Testis (tissue), 3 donors: ENCODE measurements around the gene POU2AF1. TPM values are rescaled to one million over a fixed set of nuclear protein-coding genes. Genes with fewer than 3 reads are reported as not detected.

Source experiments
- DNase-seq: peaks from one replicate; pipeline ENCODE4 v3.0.0-alpha.2; 2019
- H3K27ac ChIP-seq, 2 donors: fragments of 200-600 bp; sonication (generic); one replicate each; pipeline ENCODE4 v1.5.1; 2019
- H3K27me3 ChIP-seq: fragments of 200-600 bp; sonication (generic); one replicate; pipeline ENCODE4 v1.5.1; 2019
- H3K36me3 ChIP-seq: fragments of 200-600 bp; sonication (generic); one replicate; pipeline ENCODE4 v1.5.1; 2017; ENCODE audit warnings: low read depth; ENCODE audit errors: missing control alignments
- H3K4me1 ChIP-seq: fragments of 200-600 bp; sonication (generic); one replicate; pipeline ENCODE4 v1.5.1; 2019
- H3K4me3 ChIP-seq, 2 donors: fragments of 200-600 bp; sonication (generic); one replicate each; pipeline ENCODE4 v1.5.1; 2017 to 2019
- H3K9me3 ChIP-seq: fragments of 200-600 bp; sonication (generic); one replicate; pipeline ENCODE4 v1.5.1; 2017
- POLR2A ChIP-seq: fragments of 450-650 bp; IDR thresholded peaks from one replicate; pipeline ENCODE4 v1.6.1; 2017; ENCODE audit warnings: antibody characterized with exemption, mild to moderate bottlenecking, moderate library complexity
- WGBS, 2 donors: methylation state at CpG; one replicate each; pipeline ENCODE4 v1.1.5; 2018; 5-methylcytosine and 5-hydroxymethylcytosine counted together
- intact Hi-C: fragments of 100-400 bp; cut with DNase I; formaldehyde crosslinking; loops from one replicate; pipeline ENCODE4 v1.15.1; 2023; ENCODE audit warnings: low total_unique reads
- microRNA-seq, 2 donors: library from miRNA; unstranded; fragments of <30 nt; microRNA quantifications; one replicate each; pipeline ENCODE4, GENCODE V29; 2016; ENCODE audit warnings: borderline number of aligned reads in 2 of 2, borderline replicate concordance in 1 of 2
- polyA plus RNA-seq: library from polyadenylated mRNA; stranded (reverse); fragments of 350-450 nt; fragmentation: Illumina TruSeq; extraction: RNeasy Lipid Tissue Mini Kit (QIAGEN cat#74804); gene quantifications from one replicate; pipeline ENCODE4 v1.2.3, GENCODE V29; 2014; ENCODE audit warnings: low read depth, low replicate concordance; ENCODE audit not compliant: insufficient read depth
- small RNA-seq, 2 donors: library from RNA; depleted of rRNA; stranded (forward); fragments of <200 nt; gene quantifications; one replicate each; pipeline ENCODE3, GENCODE V24; 2016
- total RNA-seq, 2 donors: library from RNA; depleted of rRNA; stranded (reverse); fragments of >200 nt; gene quantifications; one replicate each; pipeline ENCODE4 v1.2.3, GENCODE V29; 2016
- TF ChIP-seq, protein P1 (sequence below), 3 experiments: fragments of 450-650 bp in 2 of 3; fragments of 200-600 bp in 1 of 3; sonication (generic) in 1 of 3; IDR thresholded peaks; one replicate each; pipeline ENCODE4 v1.5.1; 2016 to 2019; ENCODE audit warnings: antibody characterized with exemption in 3 of 3, mild to moderate bottlenecking in 2 of 3, moderate library complexity in 1 of 3

The POU2AF1 gene
- total and polyA plus RNA-seq, 3 donors from 2014 or later = 2.7 to 4.6 (median 2.8) TPM

DNA sequence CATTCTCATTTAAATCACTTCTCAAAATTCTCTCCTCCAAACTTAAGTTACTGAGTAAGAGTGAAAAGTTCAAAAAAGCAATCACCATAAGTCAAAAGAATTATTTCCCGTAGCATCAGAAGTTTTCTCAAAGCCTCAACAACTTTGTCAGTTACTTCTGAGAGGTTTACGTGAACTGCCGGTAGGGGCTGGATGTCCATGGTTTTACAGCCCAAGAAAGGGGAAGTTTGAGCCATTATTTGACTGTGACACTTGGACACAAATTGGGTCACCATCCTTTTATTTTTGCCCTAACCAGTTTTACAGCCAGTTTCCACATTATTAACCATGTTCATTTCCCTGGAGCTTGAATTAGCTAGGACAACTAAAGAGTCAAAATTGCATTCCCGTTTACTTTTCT lies 73.2 kb downstream of the POU2AF1 start:
- no peaks in the 10 kb centered on the region for H3K4me1 ChIP-seq
- intact Hi-C loops = no loop called here
- H3K4me3 ChIP-seq = no peak overlapping the region
- no peaks in the 10 kb centered on the region for H3K36me3 ChIP-seq
- peak overlapping the region in 1 of 2 donors; percentile 17 for H3K27ac ChIP-seq
- TF ChIP-seq POLR2A = no peak
- TF ChIP-seq, protein P1, sequence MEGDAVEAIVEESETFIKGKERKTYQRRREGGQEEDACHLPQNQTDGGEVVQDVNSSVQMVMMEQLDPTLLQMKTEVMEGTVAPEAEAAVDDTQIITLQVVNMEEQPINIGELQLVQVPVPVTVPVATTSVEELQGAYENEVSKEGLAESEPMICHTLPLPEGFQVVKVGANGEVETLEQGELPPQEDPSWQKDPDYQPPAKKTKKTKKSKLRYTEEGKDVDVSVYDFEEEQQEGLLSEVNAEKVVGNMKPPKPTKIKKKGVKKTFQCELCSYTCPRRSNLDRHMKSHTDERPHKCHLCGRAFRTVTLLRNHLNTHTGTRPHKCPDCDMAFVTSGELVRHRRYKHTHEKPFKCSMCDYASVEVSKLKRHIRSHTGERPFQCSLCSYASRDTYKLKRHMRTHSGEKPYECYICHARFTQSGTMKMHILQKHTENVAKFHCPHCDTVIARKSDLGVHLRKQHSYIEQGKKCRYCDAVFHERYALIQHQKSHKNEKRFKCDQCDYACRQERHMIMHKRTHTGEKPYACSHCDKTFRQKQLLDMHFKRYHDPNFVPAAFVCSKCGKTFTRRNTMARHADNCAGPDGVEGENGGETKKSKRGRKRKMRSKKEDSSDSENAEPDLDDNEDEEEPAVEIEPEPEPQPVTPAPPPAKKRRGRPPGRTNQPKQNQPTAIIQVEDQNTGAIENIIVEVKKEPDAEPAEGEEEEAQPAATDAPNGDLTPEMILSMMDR (IDR thresholded peaks at IDR 0.05) = no peak
- WGBS, 2 donors = 80 to 81% methylated on average over 4 of the region's 4 CpGs
- no peak for DNase-seq
- no peaks in the 10 kb centered on the region for H3K9me3 ChIP-seq
- no peaks in the 10 kb centered on the region for H3K27me3 ChIP-seq

DNA sequence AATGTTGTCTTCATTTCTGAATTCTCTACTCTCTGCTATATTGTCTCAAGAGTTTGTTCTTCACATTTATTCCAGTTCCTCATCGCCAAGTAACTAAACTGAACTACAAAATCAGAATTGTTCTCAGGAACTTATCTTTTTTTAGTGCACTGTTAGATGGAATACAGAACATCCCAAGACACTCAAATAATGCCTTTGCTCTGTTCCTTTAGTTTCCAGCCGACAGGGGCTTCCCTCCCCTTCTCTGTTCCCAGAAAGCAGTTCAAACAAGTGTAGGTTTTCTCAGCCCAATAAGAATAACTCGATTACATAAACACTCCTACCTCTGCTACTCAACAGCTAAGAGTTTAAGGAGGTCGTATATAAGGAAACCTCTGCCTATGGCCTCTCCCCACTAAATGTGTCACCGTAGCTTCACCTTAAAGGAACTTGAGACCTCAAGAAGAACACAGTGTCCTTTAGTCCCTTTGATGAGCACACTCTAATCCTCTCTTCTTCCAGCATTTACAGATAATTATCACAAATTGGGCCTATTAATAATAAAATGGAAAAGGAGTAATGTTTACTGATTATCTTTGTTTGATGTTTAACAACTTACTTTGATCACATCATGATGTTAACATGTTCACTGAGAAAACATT lies 73.8 kb downstream of the POU2AF1 start:
- Histone ChIP-seq H3K4me1 (no peaks in the 10 kb centered on the region), H3K4me3 (no peak overlapping the region), H3K27ac (peak overlapping the region in 1 of 2 donors; percentile 17), H3K36me3 (no peaks in the 10 kb centered on the region), H3K27me3 (no peaks in the 10 kb centered on the region), H3K9me3 (no peaks in the 10 kb centered on the region)
- DNase-seq = no peak
- intact Hi-C loops = no loop called here
- WGBS, 2 donors = 45 to 58% methylated on average over 5 of the region's 5 CpGs
- TF ChIP-seq, protein P1 (IDR thresholded peaks at IDR 0.05) = no peak
- TF ChIP-seq POLR2A = no peak

DNA sequence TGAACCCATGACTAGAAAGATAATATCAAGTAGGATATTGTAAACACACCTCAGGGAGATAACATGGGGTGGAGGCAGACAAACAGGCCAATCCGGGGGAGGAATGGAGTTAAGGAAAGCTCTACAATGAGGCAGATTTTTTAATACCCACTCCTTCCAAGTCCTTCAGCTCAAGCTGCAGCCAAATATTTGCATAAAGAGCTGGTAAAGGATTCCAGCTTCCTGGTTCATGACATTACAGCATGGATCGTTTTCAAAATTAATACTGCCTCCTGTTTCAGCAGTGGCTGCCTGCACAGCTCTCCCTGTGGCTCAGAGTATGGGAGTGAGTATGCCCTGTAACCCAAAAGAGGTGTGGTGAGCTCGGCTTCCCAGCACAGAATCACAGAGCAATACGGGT lies 75.6 kb downstream of the POU2AF1 start:
- Histone ChIP-seq H3K27ac (no peak overlapping the region), H3K4me1 (peaks cover 3% of the 10 kb centered on the region), H3K9me3 (no peaks in the 10 kb centered on the region), H3K27me3 (no peaks in the 10 kb centered on the region), H3K36me3 (no peaks in the 10 kb centered on the region), H3K4me3 (no peak overlapping the region)
- intact Hi-C loops = no loop called here
- no peak for DNase-seq
- TF ChIP-seq, protein P1 (IDR thresholded peaks at IDR 0.05) = no peak
- no peak for TF ChIP-seq POLR2A
- 45 to 55% methylated on average over 4 of the region's 4 CpGs for WGBS, 2 donors

DNA sequence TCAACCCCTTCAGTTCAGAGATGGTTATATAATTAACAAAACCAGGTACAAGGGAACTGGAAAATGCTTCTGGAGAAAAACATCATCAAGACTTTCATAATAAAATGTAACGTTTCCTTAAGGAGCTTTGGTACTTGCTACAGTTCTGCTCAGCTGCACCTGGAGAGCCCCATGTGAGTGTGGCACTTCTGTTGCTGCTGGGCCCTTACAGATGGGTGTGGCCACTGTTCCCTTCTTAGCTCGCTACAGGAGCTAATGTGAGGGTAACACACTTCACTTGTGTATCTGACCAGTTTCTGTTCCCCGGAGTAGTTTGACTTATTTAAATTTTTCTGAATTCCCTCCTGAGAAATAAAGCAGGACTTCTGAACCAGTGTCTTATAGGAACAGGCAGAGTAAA lies 76.8 kb downstream of the POU2AF1 start:
- no peaks in the 10 kb centered on the region for H3K27me3 ChIP-seq
- H3K27ac ChIP-seq = no peak overlapping the region
- intact Hi-C loops = no loop called here
- H3K9me3 ChIP-seq = no peaks in the 10 kb centered on the region
- no peak for DNase-seq
- peaks cover 3% of the 10 kb centered on the region for H3K4me1 ChIP-seq
- no peak overlapping the region for H3K4me3 ChIP-seq
- TF ChIP-seq POLR2A = no peak
- TF ChIP-seq, protein P1 (IDR thresholded peaks at IDR 0.05) = no peak
- 59 to 62% methylated on average over 3 of the region's 3 CpGs for WGBS, 2 donors
- no peaks in the 10 kb centered on the region for H3K36me3 ChIP-seq

Small RNAs within 50 kb of the gene (microRNA-seq; reads per million reads assigned to microRNA genes)
- gene MIR4491 = 0 reads per million in 2 donors

Small RNAs within 50 kb of the gene (small RNA-seq; reads per million reads assigned to genes)
- 0 reads per million in 2 donors for gene MIR4491
- gene RNU2-60P = 0 reads per million in 2 donors

Other genes starting within 250 kb of the POU2AF1 start
- 1 to 10 TPM; 2.5 to 5.2 TPM for gene POU2AF2, start 133.6 kb downstream of the POU2AF1 start, total RNA-seq
- 7.9 TPM for gene POU2AF2, start 133.6 kb downstream of the POU2AF1 start, polyA plus RNA-seq
- 1 to 10 TPM; 6.4 to 9.0 TPM for gene POU2AF3, start 80.7 kb downstream of the POU2AF1 start, total RNA-seq
- gene POU2AF3, start 80.7 kb downstream of the POU2AF1 start, polyA plus RNA-seq = 11.5 TPM
- 10 to 100 TPM in 1 of 2 donors, 1 to 10 TPM in 1; 8.7 to 26.6 TPM for gene BTG4, start 133.1 kb upstream of the POU2AF1 start, total RNA-seq
- gene BTG4, start 133.1 kb upstream of the POU2AF1 start, polyA plus RNA-seq = 36.8 TPM
- gene HOATZ, start 135.5 kb upstream of the POU2AF1 start, total RNA-seq = 10 to 100 TPM; 10.8 to 23.7 TPM
- gene HOATZ, start 135.5 kb upstream of the POU2AF1 start, polyA plus RNA-seq = 50.1 TPM
- gene LAYN, start 161.4 kb upstream of the POU2AF1 start, total RNA-seq = 1 to 10 TPM; 7.0 to 9.5 TPM
- gene LAYN, start 161.4 kb upstream of the POU2AF1 start, polyA plus RNA-seq = 8.7 TPM
- 1 to 10 TPM; 7.6 to 8.9 TPM for gene SIK2, start 223.2 kb upstream of the POU2AF1 start, total RNA-seq
- gene SIK2, start 223.2 kb upstream of the POU2AF1 start, polyA plus RNA-seq = 9.8 TPM